Mesendoderm (in vitro differentiated cells): ENCODE measurements around the gene MX2.

Experiments used
- DNase-seq: peaks from one replicate; pipeline ENCODE4 v3.0.0; 2013
- H2AK5ac ChIP-seq: 2 replicates; pipeline ENCODE4 v1.6.1; 2013; ENCODE audit warnings: low read length, inconsistent platforms
- H2BK120ac ChIP-seq: 2 replicates; pipeline ENCODE4 v1.6.1; 2013; ENCODE audit warnings: low read depth, mild to moderate bottlenecking, low read length, moderate library complexity, mixed read lengths
- H2BK15ac ChIP-seq: replicated peaks from 2 replicates; pipeline ENCODE4 v1.6.1; 2013; ENCODE audit warnings: low read depth, mild to moderate bottlenecking, moderate library complexity
- H2BK5ac ChIP-seq: 2 replicates; pipeline ENCODE4 v1.6.1; 2013; ENCODE audit warnings: low read length, inconsistent platforms
- H3K18ac ChIP-seq: 2 replicates; pipeline ENCODE4 v1.6.1; 2013; ENCODE audit warnings: mild to moderate bottlenecking, low read length, mixed read lengths
- H3K23ac ChIP-seq: one replicate; pipeline ENCODE4 v1.6.1; 2013; ENCODE audit warnings: low read length
- H3K27ac ChIP-seq: 2 replicates; pipeline ENCODE4 v1.5.1; 2013; ENCODE audit warnings: low read depth, mild to moderate bottlenecking, inconsistent platforms, low read length, moderate library complexity
- H3K27me3 ChIP-seq: 2 replicates; pipeline ENCODE4 v1.6.1; 2013; ENCODE audit warnings: low read length, control low read depth, mild to moderate bottlenecking, inconsistent platforms; ENCODE audit not compliant: insufficient read depth, poor library complexity
- H3K36me3 ChIP-seq: 2 replicates; pipeline ENCODE4 v1.6.1; 2013; ENCODE audit warnings: low read length, inconsistent platforms; ENCODE audit not compliant: control insufficient read depth, insufficient read depth
- H3K4ac ChIP-seq: one replicate; pipeline ENCODE4 v1.6.1; 2013; ENCODE audit warnings: low read depth, mild to moderate bottlenecking, low read length, moderate library complexity
- H3K4me1 ChIP-seq: 2 replicates; pipeline ENCODE4 v1.6.1; 2013; ENCODE audit warnings: low read depth, low read length, inconsistent platforms; ENCODE audit not compliant: control insufficient read depth
- H3K4me2 ChIP-seq: 2 replicates; pipeline ENCODE4 v1.6.1; 2013; ENCODE audit warnings: low read length
- H3K4me3 ChIP-seq: 2 replicates; pipeline ENCODE4 v1.5.1; 2013; ENCODE audit warnings: mild to moderate bottlenecking, low read length
- H3K56ac ChIP-seq: one replicate; pipeline ENCODE4 v1.6.1; 2013; ENCODE audit warnings: low read length
- H3K79me1 ChIP-seq: 2 replicates; pipeline ENCODE4 v1.6.1; 2013; ENCODE audit warnings: low read length, inconsistent platforms
- H3K79me2 ChIP-seq: 2 replicates; pipeline ENCODE4 v1.6.1; 2013; ENCODE audit warnings: mild to moderate bottlenecking, low read length; ENCODE audit not compliant: control insufficient read depth, insufficient read depth
- H3K9ac ChIP-seq: 2 replicates; pipeline ENCODE4 v1.6.1; 2013; ENCODE audit warnings: low read length, inconsistent platforms
- H4K5ac ChIP-seq: one replicate; pipeline ENCODE4 v1.6.1; 2013; ENCODE audit warnings: low read length
- H4K8ac ChIP-seq: one replicate; pipeline ENCODE4 v1.6.1; 2013; ENCODE audit warnings: low read depth, mild to moderate bottlenecking, control low read depth, low read length, moderate library complexity
- WGBS: extraction: QIAGEN DNeasy Blood & Tissue Kit; methylation state at CpG from one replicate; pipeline ENCODE4 v1.1.7; 2013; ENCODE audit warnings: low lambda C conversion rate, missing lambda C conversion rate; ENCODE audit not compliant: insufficient coverage; ENCODE audit errors: extremely low coverage; 5-methylcytosine and 5-hydroxymethylcytosine counted together

MX2 gene

DNA sequence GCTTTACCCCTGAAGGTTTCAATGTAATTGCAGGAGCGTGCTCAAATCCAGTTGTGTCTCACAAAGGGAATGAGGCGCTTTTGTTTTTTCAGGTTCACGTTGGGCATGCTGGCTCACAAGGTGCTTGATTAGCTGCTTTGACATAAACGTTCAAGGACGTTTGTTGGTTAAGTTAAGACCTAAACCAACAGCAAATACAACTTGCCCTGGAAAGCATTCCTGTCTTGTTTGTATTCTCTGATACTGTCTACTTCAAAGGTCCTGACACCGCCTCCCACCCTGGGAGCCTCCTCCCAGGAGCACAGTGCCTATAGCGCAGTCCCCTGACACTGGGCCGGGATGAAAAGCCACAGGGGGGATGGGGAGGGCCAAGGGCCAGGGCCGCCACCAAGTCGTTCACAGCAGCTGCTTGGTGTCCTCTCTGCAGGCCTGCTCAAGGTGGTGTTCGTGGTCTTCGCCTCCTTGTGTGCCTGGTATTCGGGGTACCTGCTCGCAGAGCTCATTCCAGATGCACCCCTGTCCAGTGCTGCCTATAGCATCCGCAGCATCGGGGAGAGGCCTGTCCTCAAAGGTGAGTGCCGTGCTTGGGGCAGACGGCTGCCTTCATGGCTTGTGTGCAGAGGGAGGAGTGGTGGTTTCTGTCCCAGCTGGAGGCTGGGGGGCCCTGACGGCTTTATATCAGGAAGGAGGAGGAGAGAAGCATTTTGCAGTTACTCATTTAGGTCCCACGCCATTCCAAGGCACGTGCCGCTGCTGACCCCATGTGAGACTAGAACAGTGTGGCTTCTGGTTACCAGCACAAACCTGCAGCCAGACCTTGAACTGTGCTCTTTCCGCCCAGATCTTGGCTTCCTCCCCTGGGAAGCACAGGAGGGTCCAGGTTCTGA is 39.1 kb upstream of the MX2 start:
- no peak overlapping the region for H3K4ac ChIP-seq
- no peak overlapping the region for H2BK5ac ChIP-seq
- no peak overlapping the region for H2AK5ac ChIP-seq
- H3K56ac ChIP-seq: no peak overlapping the region
- no peak overlapping the region for H3K9ac ChIP-seq
- no peak overlapping the region for H4K5ac ChIP-seq
- no peak overlapping the region for H2BK15ac ChIP-seq
- H3K79me1 ChIP-seq: no peaks in the 10 kb centered on the region
- H3K27me3 ChIP-seq: no peaks in the 10 kb centered on the region
- H3K36me3 ChIP-seq: no peaks in the 10 kb centered on the region
- H3K4me3 ChIP-seq: no peak overlapping the region
- H4K8ac ChIP-seq: no peak overlapping the region
- H3K18ac ChIP-seq: no peak overlapping the region
- no peak for DNase-seq
- H3K79me2 ChIP-seq: no peaks in the 10 kb centered on the region
- no peak overlapping the region for H2BK120ac ChIP-seq
- H3K4me2 ChIP-seq: no peak overlapping the region
- no peak overlapping the region for H3K23ac ChIP-seq
- H3K27ac ChIP-seq: no peak overlapping the region
- peaks cover 1% of the 10 kb centered on the region for H3K4me1 ChIP-seq
- no CpG with 5 or more reads among the region's 23 CpGs for WGBS

GRCh38 chr21:41325138-41325912 is 36.5 kb upstream of the MX2 start:
- Histone ChIP-seq H3K79me1 (no peaks in the 10 kb centered on the region), H3K27me3 (no peaks in the 10 kb centered on the region), H2BK120ac (no peak overlapping the region), H4K8ac (no peak overlapping the region), H3K4ac (no peak overlapping the region), H3K56ac (no peak overlapping the region), H2AK5ac (no peak overlapping the region), H3K79me2 (no peaks in the 10 kb centered on the region), H4K5ac (no peak overlapping the region), H3K27ac (no peak overlapping the region), H3K4me3 (no peak overlapping the region), H3K18ac (no peak overlapping the region), H3K23ac (no peak overlapping the region), H3K36me3 (no peaks in the 10 kb centered on the region), H3K9ac (no peak overlapping the region), H2BK5ac (no peak overlapping the region), H3K4me1 (peaks cover 1% of the 10 kb centered on the region), H3K4me2 (no peak overlapping the region), H2BK15ac (no peak overlapping the region)
- DNase-seq: no peak
- WGBS: no CpG with 5 or more reads among the region's 7 CpGs

GRCh38 chr21:41326414-41327080 is 35.3 kb upstream of the MX2 start:
- no peak overlapping the region for H3K27ac ChIP-seq
- no peak overlapping the region for H4K8ac ChIP-seq
- H3K36me3 ChIP-seq: no peaks in the 10 kb centered on the region
- WGBS: no CpG with 5 or more reads among the region's 13 CpGs
- no peaks in the 10 kb centered on the region for H3K27me3 ChIP-seq
- no peak overlapping the region for H3K56ac ChIP-seq
- H2AK5ac ChIP-seq: no peak overlapping the region
- H3K79me2 ChIP-seq: no peaks in the 10 kb centered on the region
- no peak overlapping the region for H3K4me2 ChIP-seq
- no peak overlapping the region for H2BK5ac ChIP-seq
- H3K79me1 ChIP-seq: no peaks in the 10 kb centered on the region
- H3K4ac ChIP-seq: no peak overlapping the region
- H3K9ac ChIP-seq: no peak overlapping the region
- no peak overlapping the region for H3K4me3 ChIP-seq
- no peak overlapping the region for H3K23ac ChIP-seq
- H4K5ac ChIP-seq: no peak overlapping the region
- H3K4me1 ChIP-seq: peaks cover 1% of the 10 kb centered on the region
- H2BK15ac ChIP-seq: no peak overlapping the region
- H3K18ac ChIP-seq: no peak overlapping the region
- no peak overlapping the region for H2BK120ac ChIP-seq
- no peak for DNase-seq

DNA sequence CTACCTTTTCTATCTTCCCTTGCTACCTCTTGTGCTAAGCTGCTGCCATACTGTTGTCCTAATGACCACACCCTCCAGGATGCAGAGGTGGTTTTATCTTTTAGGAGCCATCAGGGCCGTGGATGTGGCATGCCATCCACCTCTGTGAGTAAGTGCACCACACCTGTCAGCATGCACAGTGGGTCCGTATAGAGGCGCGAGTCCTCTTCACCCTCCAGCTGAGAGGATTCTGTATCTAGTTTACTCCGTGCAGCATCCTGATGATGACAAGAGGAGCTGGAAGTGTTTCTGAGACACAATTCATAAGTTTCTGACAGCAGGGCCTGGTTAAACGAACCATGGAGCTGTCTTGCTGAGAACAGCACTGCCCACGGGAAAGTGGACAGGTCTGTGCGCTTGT is 34.1 kb upstream of the MX2 start:
- WGBS: no CpG with 5 or more reads among the region's 8 CpGs

DNA sequence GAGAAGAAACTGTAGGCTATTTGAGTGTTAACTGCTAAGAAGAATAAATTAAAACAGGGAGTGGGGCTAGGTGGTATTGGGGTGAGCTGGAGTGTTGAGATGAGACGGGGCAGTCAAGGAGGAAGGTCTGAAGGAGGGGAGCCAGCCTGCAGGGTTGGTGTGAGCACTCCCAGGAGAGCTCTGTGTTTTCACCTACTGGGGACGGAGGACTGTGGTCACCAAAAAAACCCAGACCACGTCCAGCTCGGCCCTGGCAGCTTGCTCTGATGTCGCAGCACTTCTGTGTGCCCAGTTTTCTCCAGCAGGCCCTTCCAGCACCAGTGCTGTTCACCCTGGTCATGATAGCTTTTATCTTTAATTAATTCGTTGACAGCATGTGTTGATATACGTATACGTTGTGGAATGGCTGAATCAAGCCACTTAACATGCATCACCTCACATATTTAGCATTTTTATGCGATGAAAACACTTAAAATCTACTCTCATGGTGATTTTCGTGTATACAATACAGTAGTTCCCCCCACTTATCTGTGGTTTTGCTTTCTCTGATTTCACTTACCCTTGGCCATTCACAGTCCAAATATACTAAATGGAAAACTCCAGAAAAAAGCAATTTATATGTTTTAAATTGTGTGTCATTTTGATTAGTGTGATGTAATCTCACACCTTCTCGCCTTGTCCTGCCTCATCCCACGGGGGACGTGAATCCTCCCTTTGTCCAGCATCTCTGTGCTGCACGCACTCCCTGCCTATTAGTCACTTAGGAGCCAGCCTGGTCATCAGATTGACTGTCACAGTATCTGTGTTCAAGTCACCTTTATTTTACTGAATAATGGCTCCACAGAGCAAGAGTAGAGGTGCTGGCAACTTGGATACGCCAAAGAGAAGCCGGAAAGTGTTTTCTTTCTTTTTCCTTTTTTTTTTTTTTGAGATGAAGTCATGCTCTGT is 32.9 kb upstream of the MX2 start:
- Histone ChIP-seq H3K4ac (no peak overlapping the region), H2BK15ac (no peak overlapping the region), H2BK5ac (no peak overlapping the region), H2AK5ac (no peak overlapping the region), H3K23ac (no peak overlapping the region), H3K18ac (no peak overlapping the region), H4K5ac (no peak overlapping the region), H4K8ac (no peak overlapping the region), H3K79me2 (no peaks in the 10 kb centered on the region), H3K27ac (no peak overlapping the region), H3K4me3 (no peak overlapping the region), H2BK120ac (no peak overlapping the region), H3K79me1 (no peaks in the 10 kb centered on the region), H3K27me3 (no peaks in the 10 kb centered on the region), H3K4me1 (no peaks in the 10 kb centered on the region), H3K4me2 (no peak overlapping the region), H3K56ac (no peak overlapping the region), H3K9ac (no peak overlapping the region), H3K36me3 (no peaks in the 10 kb centered on the region)
- DNase-seq: peak; percentile 30
- WGBS: no CpG with 5 or more reads among the region's 16 CpGs

More for the DNA sequence above, 34.1 kb upstream of the MX2 start:
- no peak overlapping the region for H3K23ac ChIP-seq
- no peaks in the 10 kb centered on the region for H3K79me2 ChIP-seq
- H3K9ac ChIP-seq: no peak overlapping the region
- H4K8ac ChIP-seq: no peak overlapping the region
- no peak overlapping the region for H3K4me2 ChIP-seq
- H3K27ac ChIP-seq: no peak overlapping the region
- no peak overlapping the region for H2BK15ac ChIP-seq
- no peak overlapping the region for H2BK5ac ChIP-seq
- no peak overlapping the region for H3K4ac ChIP-seq
- H3K56ac ChIP-seq: no peak overlapping the region
- H3K79me1 ChIP-seq: no peaks in the 10 kb centered on the region
- no peak overlapping the region for H2AK5ac ChIP-seq
- no peak overlapping the region for H2BK120ac ChIP-seq
- H3K36me3 ChIP-seq: no peaks in the 10 kb centered on the region
- no peaks in the 10 kb centered on the region for H3K4me1 ChIP-seq
- H3K27me3 ChIP-seq: no peaks in the 10 kb centered on the region
- no peak overlapping the region for H3K18ac ChIP-seq
- no peak for DNase-seq
- H3K4me3 ChIP-seq: no peak overlapping the region
- no peak overlapping the region for H4K5ac ChIP-seq
